Hepatocyte (in vitro differentiated cells): ENCODE measurements around the gene MPC2.

Experiments
- CTCF ChIP-seq: fragments of 200-600 bp; sonication (generic); IDR thresholded peaks from 2 replicates; pipeline ENCODE4 v1.5.1; 2016; ENCODE audit warnings: antibody characterized with exemption, mild to moderate bottlenecking; ENCODE audit not compliant: poor library complexity
- EZH2 ChIP-seq: fragments of 200-600 bp; sonication (generic); IDR thresholded peaks from 2 replicates; pipeline ENCODE4 v1.6.1; 2016; ENCODE audit warnings: antibody characterized with exemption, mild to moderate bottlenecking, borderline replicate concordance
- EZH2phosphoT487 ChIP-seq: fragments of 200-600 bp; sonication (generic); IDR thresholded peaks from one replicate; pipeline ENCODE4 v1.6.1; 2018; ENCODE audit warnings: antibody characterized with exemption, mild to moderate bottlenecking, low read depth, moderate library complexity; ENCODE audit not compliant: unreplicated experiment, severe bottlenecking

- TF ChIP-seq CTCF = no peak
- no peak for TF ChIP-seq EZH2
- TF ChIP-seq EZH2phosphoT487 = no peak
These were observed 22.9 kb downstream of the MPC2 start, which contains the start of gene ADCY10 for GRCh38 chr1:167913895-167914496.
